ENCODE results near the gene EHBP1L1. TPM values are rescaled to one million over a fixed set of nuclear protein-coding genes. Genes with fewer than 3 reads are reported as not detected.

Gene EHBP1L1
- total and polyA plus RNA-seq, 4 donors, result 49.8 to 154 (median 91.8) TPM

GRCh38 chr11:65596520-65596919 lies 20.7 kb downstream of the EHBP1L1 start:
- Histone ChIP-seq H3K27me3 (ENCODE audit: control insufficient read depth in 3 of 3, insufficient read depth in 3 of 3, low read length in 2 of 3) (no peaks in the 10 kb centered on the region), H3K27ac (ENCODE audit: low read depth in 1 of 2, low read length in 1 of 2) (no peak overlapping the region), H3K4me1 (ENCODE audit: control insufficient read depth in 5 of 5, insufficient read depth in 5 of 5, low read length in 5 of 5) (peaks cover 0 to 8% (median 0%) of the 10 kb centered on the region in 5 donors), H3K4me3 (no peak overlapping the region), H3K9me3 (ENCODE audit: control insufficient read depth in 4 of 4, insufficient read depth in 3 of 4, low read length in 3 of 4) (peaks cover 0 to 2% (median 0%) of the 10 kb centered on the region in 4 donors), H3K36me3 (ENCODE audit: control insufficient read depth in 4 of 4, insufficient read depth in 4 of 4, low read length in 4 of 4) (peaks cover 3 to 39% (median 11%) of the 10 kb centered on the region in 4 donors), H3K9ac (ENCODE audit: insufficient read depth in 1 of 2, low read length in 2 of 2) (no peak overlapping the region)
- 77 to 82% methylated on average over 6 of the region's 6 CpGs for WGBS, 2 donors
- DNase-seq (no peak), ATAC-seq (ENCODE audit: insufficient read depth, low FRiP score) (no peak)
- no peak for TF ChIP-seq CTCF (IDR thresholded peaks at IDR 0.05; ENCODE audit: control extremely low read depth, extremely low read depth)

- H3K9ac ChIP-seq (ENCODE audit: insufficient read depth in 1 of 2, low read length in 2 of 2), result no peak overlapping the region
- H3K4me1 ChIP-seq (ENCODE audit: control insufficient read depth in 5 of 5, insufficient read depth in 5 of 5, low read length in 5 of 5), result peaks cover 0 to 7% (median 0%) of the 10 kb centered on the region in 5 donors
- no peak for TF ChIP-seq CTCF (IDR thresholded peaks at IDR 0.05; ENCODE audit: control extremely low read depth, extremely low read depth)
- WGBS, 2 donors, result 92 to 95% methylated on average over 16 of the region's 16 CpGs
- no peaks in the 10 kb centered on the region for H3K27me3 ChIP-seq (ENCODE audit: control insufficient read depth in 3 of 3, insufficient read depth in 3 of 3, low read length in 2 of 3)
- DNase-seq (no peak), ATAC-seq (ENCODE audit: insufficient read depth, low FRiP score) (no peak)
- H3K27ac ChIP-seq (ENCODE audit: low read depth in 1 of 2, low read length in 1 of 2), result no peak overlapping the region
- peaks cover 0 to 2% (median 0%) of the 10 kb centered on the region in 4 donors for H3K9me3 ChIP-seq (ENCODE audit: control insufficient read depth in 4 of 4, insufficient read depth in 3 of 4, low read length in 3 of 4)
- no peak overlapping the region for H3K4me3 ChIP-seq
- H3K36me3 ChIP-seq (ENCODE audit: control insufficient read depth in 4 of 4, insufficient read depth in 4 of 4, low read length in 4 of 4), result peaks cover 3 to 36% (median 16%) of the 10 kb centered on the region in 4 donors
Measured at GRCh38 chr11:65598258-65598699, 22.4 kb downstream of the EHBP1L1 start.

GRCh38 chr11:65599216-65599954 lies 23.5 kb downstream of the EHBP1L1 start:
- DNase-seq (no peak), ATAC-seq (ENCODE audit: insufficient read depth, low FRiP score) (no peak)
- 88 to 95% methylated on average over 41 to 49 of the region's 49 CpGs for WGBS, 2 donors
- Histone ChIP-seq H3K9ac (ENCODE audit: insufficient read depth in 1 of 2, low read length in 2 of 2) (no peak overlapping the region), H3K27ac (ENCODE audit: low read depth in 1 of 2, low read length in 1 of 2) (no peak overlapping the region), H3K4me3 (no peak overlapping the region), H3K4me1 (ENCODE audit: control insufficient read depth in 5 of 5, insufficient read depth in 5 of 5, low read length in 5 of 5) (peaks cover 0 to 7% (median 0%) of the 10 kb centered on the region in 5 donors), H3K36me3 (ENCODE audit: control insufficient read depth in 4 of 4, insufficient read depth in 4 of 4, low read length in 4 of 4) (peaks cover 5 to 42% (median 23%) of the 10 kb centered on the region in 4 donors), H3K27me3 (ENCODE audit: control insufficient read depth in 3 of 3, insufficient read depth in 3 of 3, low read length in 2 of 3) (no peaks in the 10 kb centered on the region), H3K9me3 (ENCODE audit: control insufficient read depth in 4 of 4, insufficient read depth in 3 of 4, low read length in 3 of 4) (peaks cover 0 to 2% (median 0%) of the 10 kb centered on the region in 4 donors)
- no peak for TF ChIP-seq CTCF (IDR thresholded peaks at IDR 0.05; ENCODE audit: control extremely low read depth, extremely low read depth)
